ENCODE measurements around the gene OR52B2. TPM values are rescaled to one million over a fixed set of nuclear protein-coding genes. Genes with fewer than 3 reads are reported as not detected.

Gene OR52B2
- total RNA-seq, 1 experiment from 2014 or later = not detected

GRCh38 chr11:6196396-6196795, 26.3 kb upstream of the OR52B2 start:
- Mint-ChIP-seq H3K36me3 (ENCODE audit: insufficient read depth, unreplicated experiment) (no peaks in the 10 kb centered on the region), H3K27ac (ENCODE audit: low read depth, unreplicated experiment) (no peak overlapping the region), H3K4me1 (ENCODE audit: insufficient read depth, unreplicated experiment) (peaks cover 4% of the 10 kb centered on the region), H3K27me3 (ENCODE audit: insufficient read depth, unreplicated experiment) (no peaks in the 10 kb centered on the region), H3K4me3 (ENCODE audit: unreplicated experiment) (no peak overlapping the region), H3K9me3 (ENCODE audit: unreplicated experiment) (no peaks in the 10 kb centered on the region)
- intact Hi-C loops (cut with micrococcal nuclease) = no loop called here
- ChIA-PET CTCF (interaction anchor here (0.7 to 0.8 kb wide), 4 partner anchors 12 to 166 kb away, joined by 3 to 4 read pairs (median 4); no protein-coding TSS in a partner anchor), POLR2A (no interaction called here)
- BruUV-seq (replicated peaks) = no TSS peak
- DNase-seq (ENCODE audit: unreplicated experiment) = no peak
- no peak for TF ChIP-seq CTCF (IDR thresholded peaks at IDR 0.05; ENCODE audit: unreplicated experiment)

GRCh38 chr11:6194065-6194581, 24.0 kb upstream of the OR52B2 start:
- intact Hi-C loops (cut with micrococcal nuclease) = no loop called here
- Mint-ChIP-seq H3K27me3 (ENCODE audit: insufficient read depth, unreplicated experiment) (no peaks in the 10 kb centered on the region), H3K9me3 (ENCODE audit: unreplicated experiment) (no peaks in the 10 kb centered on the region), H3K36me3 (ENCODE audit: insufficient read depth, unreplicated experiment) (no peaks in the 10 kb centered on the region), H3K27ac (ENCODE audit: low read depth, unreplicated experiment) (no peak overlapping the region), H3K4me1 (ENCODE audit: insufficient read depth, unreplicated experiment) (no peaks in the 10 kb centered on the region), H3K4me3 (ENCODE audit: unreplicated experiment) (no peak overlapping the region)
- no TSS peak for BruUV-seq (replicated peaks)
- ChIA-PET CTCF (no interaction called here), POLR2A (no interaction called here)
- DNase-seq (ENCODE audit: unreplicated experiment) = no peak
- TF ChIP-seq CTCF (IDR thresholded peaks at IDR 0.05; ENCODE audit: unreplicated experiment) = no peak

- intact Hi-C loops (cut with micrococcal nuclease) = no loop called here
- Mint-ChIP-seq H3K27me3 (ENCODE audit: insufficient read depth, unreplicated experiment) (no peaks in the 10 kb centered on the region), H3K4me3 (ENCODE audit: unreplicated experiment) (no peak overlapping the region), H3K36me3 (ENCODE audit: insufficient read depth, unreplicated experiment) (no peaks in the 10 kb centered on the region), H3K27ac (ENCODE audit: low read depth, unreplicated experiment) (no peak overlapping the region), H3K4me1 (ENCODE audit: insufficient read depth, unreplicated experiment) (no peaks in the 10 kb centered on the region), H3K9me3 (ENCODE audit: unreplicated experiment) (no peaks in the 10 kb centered on the region)
- no peak for TF ChIP-seq CTCF (IDR thresholded peaks at IDR 0.05; ENCODE audit: unreplicated experiment)
- DNase-seq (ENCODE audit: unreplicated experiment) = no peak
- CTCF ChIA-PET = interaction anchor here (0.6 kb wide), 1 partner anchor 9 kb away, joined by 3 read pairs; no protein-coding TSS in a partner anchor
- BruUV-seq (replicated peaks) = no TSS peak
- POLR2A ChIA-PET = no interaction called here
Observed at GRCh38 chr11:6191742-6192141, 21.6 kb upstream of the OR52B2 start.

- Mint-ChIP-seq H3K9me3 (ENCODE audit: unreplicated experiment) (no peaks in the 10 kb centered on the region), H3K27me3 (ENCODE audit: insufficient read depth, unreplicated experiment) (peaks cover 22% of the 10 kb centered on the region), H3K4me3 (ENCODE audit: unreplicated experiment) (no peak overlapping the region), H3K36me3 (ENCODE audit: insufficient read depth, unreplicated experiment) (no peaks in the 10 kb centered on the region), H3K4me1 (ENCODE audit: insufficient read depth, unreplicated experiment) (no peaks in the 10 kb centered on the region), H3K27ac (ENCODE audit: low read depth, unreplicated experiment) (no peak overlapping the region)
- BruUV-seq (replicated peaks) = no TSS peak
- ChIA-PET POLR2A (no interaction called here), CTCF (interaction anchor here (0.7 to 1.5 kb wide), 3 partner anchors 140 to 155 kb away, joined by 3 to 6 read pairs (median 3); no protein-coding TSS in a partner anchor)
- no peak for DNase-seq (ENCODE audit: unreplicated experiment)
- intact Hi-C loops (cut with micrococcal nuclease) = no loop called here
- no peak for TF ChIP-seq CTCF (IDR thresholded peaks at IDR 0.05; ENCODE audit: unreplicated experiment)
Observed at GRCh38 chr11:6175440-6175839, 5.3 kb upstream of the OR52B2 start.

Data from MCF 10A (cell line).